ENCODE measurements around the gene SLIT3.

- TF ChIP-seq CTCF (IDR thresholded peaks at IDR 0.05; ENCODE audit: borderline replicate concordance, extremely low read depth, low read length, poor library complexity, severe bottlenecking), result no peak
- no peak for TF ChIP-seq EZH2 (IDR thresholded peaks at IDR 0.05; ENCODE audit: borderline replicate concordance, low read depth, low read length, severe bottlenecking)
Measured at GRCh38 chr5:169154679-169155078, 146.3 kb downstream of the SLIT3 start.

Measured in DND-41 (cell line).